ENCODE measurements around the gene CD22. TPM values are rescaled to one million over a fixed set of nuclear protein-coding genes. Genes with fewer than 3 reads are reported as not detected.
A peak's percentile ranks its signal among the peaks of the same experiment; 100 is the strongest.

The CD22 gene
- total and polyA plus RNA-seq, 10 donors, result 251 to 446 (median 362) TPM

DNA sequence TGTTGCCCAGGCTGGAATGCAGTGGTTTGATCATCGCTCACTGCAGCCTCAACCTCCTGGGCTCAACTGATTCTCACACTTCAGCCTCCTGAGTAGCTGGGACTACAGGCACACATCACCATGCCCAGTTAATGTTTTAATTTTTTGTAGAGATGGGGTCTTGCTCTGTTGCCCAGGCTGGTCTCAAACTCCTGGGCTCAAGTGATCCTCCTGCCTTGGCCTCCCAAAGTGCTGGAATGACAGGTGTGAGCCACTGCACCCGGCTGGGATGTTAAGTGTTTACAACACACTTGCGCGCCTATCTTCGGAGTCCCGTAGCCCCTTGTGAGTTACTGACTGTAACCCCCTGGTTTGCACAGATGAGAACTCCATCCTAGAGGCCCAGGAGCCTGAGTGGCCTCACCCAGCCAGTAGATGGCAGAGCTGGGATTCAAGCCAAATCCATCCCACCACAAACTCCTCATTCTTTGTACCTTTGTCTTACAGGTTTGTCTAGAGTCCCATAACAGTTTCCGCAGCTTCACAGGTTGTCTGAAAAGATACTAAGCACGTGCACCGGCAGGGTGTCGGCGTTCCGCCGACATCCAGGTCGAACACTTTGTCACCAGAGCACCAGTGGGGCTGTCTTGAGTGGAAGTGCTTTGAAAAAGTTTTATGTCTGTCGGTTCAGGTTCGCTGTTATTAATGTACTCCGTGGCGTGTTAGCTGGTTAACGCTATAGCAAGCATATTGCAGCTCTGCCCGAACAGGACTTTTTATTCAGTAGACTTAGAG is 22.3 kb upstream of the CD22 start:
- peaks cover 0 to 64% (median 10%) of the 10 kb centered on the region in 6 donors for H3K4me1 ChIP-seq
- no peaks in the 10 kb centered on the region for H3K9me3 ChIP-seq
- WGBS, 5 donors, result 92 to 95% (median 93%) methylated on average over 20 of the region's 20 CpGs
- H3K27ac ChIP-seq, result no peak overlapping the region
- no peaks in the 10 kb centered on the region for H3K36me3 ChIP-seq
- intact Hi-C loops (cut with DNase I; ENCODE audit: low total_unique reads), result no loop called here
- H3K4me3 ChIP-seq, result no peak overlapping the region
- DNase-seq, result no peak
- H3K27me3 ChIP-seq (replicated peaks in 1 of 7), result no peaks in the 10 kb centered on the region
- TF ChIP-seq POLR2A (IDR thresholded peaks at IDR 0.05), result no peak
- TF ChIP-seq, protein P1, sequence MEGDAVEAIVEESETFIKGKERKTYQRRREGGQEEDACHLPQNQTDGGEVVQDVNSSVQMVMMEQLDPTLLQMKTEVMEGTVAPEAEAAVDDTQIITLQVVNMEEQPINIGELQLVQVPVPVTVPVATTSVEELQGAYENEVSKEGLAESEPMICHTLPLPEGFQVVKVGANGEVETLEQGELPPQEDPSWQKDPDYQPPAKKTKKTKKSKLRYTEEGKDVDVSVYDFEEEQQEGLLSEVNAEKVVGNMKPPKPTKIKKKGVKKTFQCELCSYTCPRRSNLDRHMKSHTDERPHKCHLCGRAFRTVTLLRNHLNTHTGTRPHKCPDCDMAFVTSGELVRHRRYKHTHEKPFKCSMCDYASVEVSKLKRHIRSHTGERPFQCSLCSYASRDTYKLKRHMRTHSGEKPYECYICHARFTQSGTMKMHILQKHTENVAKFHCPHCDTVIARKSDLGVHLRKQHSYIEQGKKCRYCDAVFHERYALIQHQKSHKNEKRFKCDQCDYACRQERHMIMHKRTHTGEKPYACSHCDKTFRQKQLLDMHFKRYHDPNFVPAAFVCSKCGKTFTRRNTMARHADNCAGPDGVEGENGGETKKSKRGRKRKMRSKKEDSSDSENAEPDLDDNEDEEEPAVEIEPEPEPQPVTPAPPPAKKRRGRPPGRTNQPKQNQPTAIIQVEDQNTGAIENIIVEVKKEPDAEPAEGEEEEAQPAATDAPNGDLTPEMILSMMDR (IDR thresholded peaks at IDR 0.05 in 8 of 11, conservative IDR thresholded peaks at IDR 0.05 in 3 of 11), result peak in 9 of 11 experiments; percentile 7 to 50 (median 35)
- TF ChIP-seq POLR2AphosphoS5 (IDR thresholded peaks at IDR 0.05), result no peak

DNA sequence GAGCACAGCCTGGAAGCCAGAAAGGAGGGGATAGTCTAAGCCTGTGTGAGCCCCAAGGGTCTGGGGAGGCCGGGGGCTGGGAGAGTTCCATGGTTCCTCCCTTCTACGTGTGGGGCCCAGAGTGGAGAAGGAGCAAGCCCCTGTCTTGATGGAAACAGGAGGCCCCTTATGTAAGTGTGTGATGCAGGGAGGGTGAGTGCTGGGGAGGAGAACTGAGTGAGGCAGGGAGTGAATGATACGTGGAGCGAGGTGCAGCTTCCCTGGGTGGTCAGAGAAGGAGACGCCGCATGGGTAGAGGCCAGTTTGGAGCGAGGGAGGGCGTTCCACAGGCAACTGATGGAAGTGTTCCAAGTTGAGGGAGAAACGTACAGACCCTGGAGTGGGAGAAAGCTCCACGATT is 21.1 kb upstream of the CD22 start:
- Histone ChIP-seq H3K27me3 (replicated peaks in 1 of 7) (no peaks in the 10 kb centered on the region), H3K4me3 (no peak overlapping the region), H3K36me3 (no peaks in the 10 kb centered on the region), H3K27ac (no peak overlapping the region), H3K9me3 (no peaks in the 10 kb centered on the region), H3K4me1 (peaks cover 0 to 77% (median 10%) of the 10 kb centered on the region in 6 donors)
- intact Hi-C loops (cut with DNase I; ENCODE audit: low total_unique reads), result no loop called here
- DNase-seq, result no peak
- WGBS, 5 donors, result 78 to 88% (median 84%) methylated on average over 10 of the region's 10 CpGs
- TF ChIP-seq, protein P1 (IDR thresholded peaks at IDR 0.05 in 8 of 11, conservative IDR thresholded peaks at IDR 0.05 in 3 of 11), result no peak
- TF ChIP-seq POLR2A (IDR thresholded peaks at IDR 0.05) (no peak), POLR2AphosphoS5 (IDR thresholded peaks at IDR 0.05) (no peak)

DNA sequence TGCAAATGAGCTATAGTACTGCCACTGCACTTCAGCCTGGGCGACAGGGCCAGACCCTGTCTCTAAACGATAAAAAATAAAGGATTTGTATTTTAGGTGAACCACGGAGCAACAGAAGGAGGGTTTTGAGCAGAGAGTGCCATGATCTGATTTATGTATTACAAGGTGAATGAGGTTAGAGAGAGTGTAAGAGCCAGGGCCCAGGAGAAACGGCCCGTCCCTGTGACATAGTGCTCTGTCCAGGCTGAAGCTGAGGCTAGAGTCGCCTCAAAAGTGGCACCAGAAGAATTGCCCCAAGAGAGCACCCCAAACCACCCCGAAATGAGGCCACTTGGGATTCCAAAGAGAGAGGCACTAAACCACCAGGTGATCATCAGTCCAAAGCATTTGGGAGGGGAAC is 20.1 kb upstream of the CD22 start:
- no peaks in the 10 kb centered on the region for H3K27me3 ChIP-seq (replicated peaks in 1 of 7)
- H3K4me3 ChIP-seq, result no peak overlapping the region
- H3K36me3 ChIP-seq, result no peaks in the 10 kb centered on the region
- H3K4me1 ChIP-seq, result peaks cover 0 to 80% (median 10%) of the 10 kb centered on the region in 6 donors
- intact Hi-C loops (cut with DNase I; ENCODE audit: low total_unique reads), result no loop called here
- TF ChIP-seq, protein P1 (IDR thresholded peaks at IDR 0.05 in 8 of 11, conservative IDR thresholded peaks at IDR 0.05 in 3 of 11), result no peak
- no peak for TF ChIP-seq POLR2A (IDR thresholded peaks at IDR 0.05)
- no peak for TF ChIP-seq POLR2AphosphoS5 (IDR thresholded peaks at IDR 0.05)
- H3K9me3 ChIP-seq, result no peaks in the 10 kb centered on the region
- no peak for DNase-seq
- 76 to 90% (median 86%) methylated on average over 7 of the region's 7 CpGs for WGBS, 5 donors
- peak overlapping the region in 3 of 8 donors; percentile 52 to 65 (median 65) for H3K27ac ChIP-seq

DNA sequence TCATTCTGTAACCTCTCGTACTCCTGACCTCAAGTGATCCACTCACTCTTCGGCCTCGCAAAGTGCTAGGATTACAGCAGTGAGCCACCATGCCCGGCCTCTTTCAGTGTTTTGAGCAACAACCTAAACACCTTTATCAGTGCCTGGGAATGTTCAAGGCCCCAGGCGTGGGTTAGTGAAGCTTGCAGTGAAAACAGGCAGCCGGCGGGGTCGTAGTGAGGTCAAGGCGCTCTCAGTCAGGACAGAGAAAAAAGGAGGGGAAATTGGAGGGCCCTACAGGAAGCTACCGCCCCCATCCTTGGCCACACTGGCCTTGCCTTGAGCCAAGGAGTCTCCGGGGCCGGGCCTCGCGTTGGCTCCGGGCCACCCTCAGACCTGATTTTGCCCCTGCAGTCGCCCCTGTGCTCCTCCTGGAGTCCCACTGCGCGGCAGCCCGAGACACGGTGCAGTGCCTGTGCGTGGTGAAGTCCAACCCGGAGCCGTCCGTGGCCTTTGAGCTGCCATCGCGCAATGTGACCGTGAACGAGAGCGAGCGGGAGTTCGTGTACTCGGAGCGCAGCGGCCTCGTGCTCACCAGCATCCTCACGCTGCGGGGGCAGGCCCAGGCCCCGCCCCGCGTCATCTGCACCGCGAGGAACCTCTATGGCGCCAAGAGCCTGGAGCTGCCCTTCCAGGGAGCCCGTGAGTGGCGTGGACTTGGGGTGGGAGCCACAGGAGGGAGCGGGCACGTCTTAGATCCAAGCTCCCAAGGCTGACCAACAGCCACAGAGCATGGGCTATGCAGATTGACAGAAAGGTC is 19.3 kb upstream of the CD22 start:
- no peaks in the 10 kb centered on the region for H3K9me3 ChIP-seq

More for the DNA sequence above, 19.3 kb upstream of the CD22 start:
- Histone ChIP-seq H3K4me1 (peaks cover 0 to 87% (median 10%) of the 10 kb centered on the region in 6 donors), H3K36me3 (no peaks in the 10 kb centered on the region), H3K27me3 (replicated peaks in 1 of 7) (no peaks in the 10 kb centered on the region), H3K27ac (peak overlapping the region in 3 of 8 donors; percentile 52 to 65 (median 65)), H3K4me3 (peak overlapping the region in 2 of 8 donors; percentile 6 to 22)
- WGBS, 5 donors, result 51 to 85% (median 68%) methylated on average over 43 to 47 of the region's 47 CpGs
- no peak for DNase-seq
- intact Hi-C loops (cut with DNase I; ENCODE audit: low total_unique reads), result no loop called here
- TF ChIP-seq, protein P1 (IDR thresholded peaks at IDR 0.05 in 8 of 11, conservative IDR thresholded peaks at IDR 0.05 in 3 of 11), result no peak
- TF ChIP-seq POLR2AphosphoS5 (IDR thresholded peaks at IDR 0.05) (peak in 2 of 3 donors; percentile 73), POLR2A (IDR thresholded peaks at IDR 0.05) (no peak)
